MG63 (cell line): ENCODE data around the gene FGR. TPM values are rescaled to one million over a fixed set of nuclear protein-coding genes. Genes with fewer than 3 reads are reported as not detected.
A peak's percentile ranks its signal among the peaks of the same experiment; 100 is the strongest.
"Not testable (repeated sequence)": the region's sequence is repeated elsewhere in the genome, so short reads cannot be mapped to it uniquely, and the experiment has no call there.

Source experiments
- DNase-seq: peaks from one replicate; pipeline ENCODE4 v3.0.0-alpha.2; 2020
- H3K27me3 ChIP-seq: fragments of 250-450 bp; sonication (Bioruptor Pico); 2 replicates; pipeline ENCODE4 v1.5.1; 2020; ENCODE audit warnings: mild to moderate bottlenecking, moderate library complexity
- H3K36me3 ChIP-seq: fragments of 250-450 bp; sonication (Bioruptor Pico); 2 replicates; pipeline ENCODE4 v1.5.1; 2020; ENCODE audit warnings: mild to moderate bottlenecking, moderate library complexity
- H3K4me3 ChIP-seq: fragments of 250-450 bp; sonication (Bioruptor Pico); 2 replicates; pipeline ENCODE4 v1.5.1; 2020; ENCODE audit warnings: mild to moderate bottlenecking, moderate library complexity
- H3K9me3 ChIP-seq: fragments of 250-450 bp; sonication (Bioruptor Pico); 2 replicates; pipeline ENCODE4 v1.5.1; 2020; ENCODE audit warnings: mild to moderate bottlenecking, moderate library complexity
- total RNA-seq: library from RNA; depleted of rRNA; stranded (reverse); fragments of >200 nt; shearing (Covaris generic); gene quantifications from 2 replicates; pipeline ENCODE4 v1.2.3, GENCODE V29; 2014; ENCODE audit warnings: low replicate concordance

The FGR gene
- total RNA-seq, 1 experiment from 2014 or later: not detected

- H3K4me3 ChIP-seq, H3K27me3 ChIP-seq, DNase-seq, H3K36me3 ChIP-seq, H3K9me3 ChIP-seq: not testable (repeated sequence)
Measured at GRCh38 chr1:27627733-27628132, 7.3 kb downstream of the FGR start.

GRCh38 chr1:27627061-27627460, 7.9 kb downstream of the FGR start:
- Histone ChIP-seq H3K4me3 (no peak overlapping the region), H3K9me3 (no peaks in the 10 kb centered on the region), H3K27me3 (no peaks in the 10 kb centered on the region), H3K36me3 (no peaks in the 10 kb centered on the region)
- DNase-seq: no peak

- no peaks in the 10 kb centered on the region for H3K9me3 ChIP-seq
- no peaks in the 10 kb centered on the region for H3K36me3 ChIP-seq
- no peaks in the 10 kb centered on the region for H3K27me3 ChIP-seq
- no peak for DNase-seq
- H3K4me3 ChIP-seq: no peak overlapping the region
Measured at GRCh38 chr1:27626031-27626935, 8.7 kb downstream of the FGR start.

- no peak overlapping the region for H3K4me3 ChIP-seq
Measured at GRCh38 chr1:27624467-27625178, 10.4 kb downstream of the FGR start.

GRCh38 chr1:27623327-27624212, 11.4 kb downstream of the FGR start:
- DNase-seq: no peak
- Histone ChIP-seq H3K27me3 (no peaks in the 10 kb centered on the region), H3K4me3 (no peak overlapping the region), H3K9me3 (no peaks in the 10 kb centered on the region), H3K36me3 (no peaks in the 10 kb centered on the region)

More at GRCh38 chr1:27624467-27625178, 10.4 kb downstream of the FGR start:
- H3K9me3 ChIP-seq: no peaks in the 10 kb centered on the region
- no peaks in the 10 kb centered on the region for H3K27me3 ChIP-seq
- DNase-seq: no peak
- no peaks in the 10 kb centered on the region for H3K36me3 ChIP-seq

- Histone ChIP-seq H3K36me3 (no peaks in the 10 kb centered on the region), H3K9me3 (no peaks in the 10 kb centered on the region), H3K27me3 (no peaks in the 10 kb centered on the region), H3K4me3 (no peak overlapping the region)
- DNase-seq: no peak
Measured at GRCh38 chr1:27622828-27623227, 12.2 kb downstream of the FGR start.

- Histone ChIP-seq H3K27me3 (no peaks in the 10 kb centered on the region), H3K36me3 (no peaks in the 10 kb centered on the region), H3K9me3 (no peaks in the 10 kb centered on the region), H3K4me3 (no peak overlapping the region)
- peak; percentile 48 for DNase-seq
Measured at GRCh38 chr1:27621051-27621920, 13.7 kb downstream of the FGR start.

- not testable (repeated sequence) for DNase-seq, H3K36me3 ChIP-seq, H3K27me3 ChIP-seq, H3K4me3 ChIP-seq, H3K9me3 ChIP-seq
Measured at GRCh38 chr1:27619782-27620438, 15.1 kb downstream of the FGR start.

GRCh38 chr1:27618341-27619082, 16.5 kb downstream of the FGR start:
- DNase-seq: no peak
- no peak overlapping the region for H3K4me3 ChIP-seq
- H3K9me3 ChIP-seq: no peaks in the 10 kb centered on the region
- no peaks in the 10 kb centered on the region for H3K27me3 ChIP-seq
- H3K36me3 ChIP-seq: no peaks in the 10 kb centered on the region

- Histone ChIP-seq H3K9me3 (no peaks in the 10 kb centered on the region), H3K27me3 (no peaks in the 10 kb centered on the region), H3K36me3 (no peaks in the 10 kb centered on the region), H3K4me3 (no peak overlapping the region)
- no peak for DNase-seq
Measured at GRCh38 chr1:27617420-27617819, 17.6 kb downstream of the FGR start.

- no peak for DNase-seq
- no peaks in the 10 kb centered on the region for H3K27me3 ChIP-seq
- no peak overlapping the region for H3K4me3 ChIP-seq
- H3K36me3 ChIP-seq: no peaks in the 10 kb centered on the region
- no peaks in the 10 kb centered on the region for H3K9me3 ChIP-seq
Measured at GRCh38 chr1:27616441-27616840, 18.5 kb downstream of the FGR start.

GRCh38 chr1:27615346-27616192, 19.4 kb downstream of the FGR start:
- DNase-seq: no peak
- H3K27me3 ChIP-seq: no peaks in the 10 kb centered on the region
- no peaks in the 10 kb centered on the region for H3K9me3 ChIP-seq
- H3K36me3 ChIP-seq: no peaks in the 10 kb centered on the region
- no peak overlapping the region for H3K4me3 ChIP-seq

GRCh38 chr1:27614625-27615344, 20.2 kb downstream of the FGR start:
- Histone ChIP-seq H3K36me3 (no peaks in the 10 kb centered on the region), H3K9me3 (no peaks in the 10 kb centered on the region), H3K27me3 (no peaks in the 10 kb centered on the region), H3K4me3 (no peak overlapping the region)
- no peak for DNase-seq
